ENCODE results near the gene EGF.

EGF gene

DNA sequence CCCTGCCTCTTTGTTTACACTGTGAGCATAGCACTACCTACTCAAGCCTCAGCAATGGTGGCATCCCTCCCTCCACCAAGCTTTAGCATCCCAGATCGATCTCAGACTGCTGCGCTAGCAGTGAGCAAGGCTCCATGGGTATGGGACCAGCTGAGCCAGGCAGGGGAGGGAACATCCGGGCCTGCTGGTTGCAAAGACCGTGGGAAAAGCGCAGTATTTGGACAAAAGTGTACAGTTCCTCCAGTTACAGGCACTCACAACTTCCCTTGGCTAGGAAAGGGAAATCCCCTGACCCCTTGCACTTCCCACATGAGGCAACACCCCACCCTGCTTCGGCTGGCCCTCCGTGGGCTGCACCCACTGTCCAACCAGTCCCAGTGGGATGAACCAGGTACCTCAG lies 26.5 kb downstream of the EGF start:
- H3K4me1 ChIP-seq (ENCODE audit: insufficient read depth, poor library complexity, severe bottlenecking) = no peaks in the 10 kb centered on the region
- ATAC-seq (ENCODE audit: low read depth) (no peak), DNase-seq (ENCODE audit: low spot score) (no peak)
- H3K4me3 ChIP-seq (ENCODE audit: severe bottlenecking) = no peak overlapping the region
- TF ChIP-seq, protein P1, sequence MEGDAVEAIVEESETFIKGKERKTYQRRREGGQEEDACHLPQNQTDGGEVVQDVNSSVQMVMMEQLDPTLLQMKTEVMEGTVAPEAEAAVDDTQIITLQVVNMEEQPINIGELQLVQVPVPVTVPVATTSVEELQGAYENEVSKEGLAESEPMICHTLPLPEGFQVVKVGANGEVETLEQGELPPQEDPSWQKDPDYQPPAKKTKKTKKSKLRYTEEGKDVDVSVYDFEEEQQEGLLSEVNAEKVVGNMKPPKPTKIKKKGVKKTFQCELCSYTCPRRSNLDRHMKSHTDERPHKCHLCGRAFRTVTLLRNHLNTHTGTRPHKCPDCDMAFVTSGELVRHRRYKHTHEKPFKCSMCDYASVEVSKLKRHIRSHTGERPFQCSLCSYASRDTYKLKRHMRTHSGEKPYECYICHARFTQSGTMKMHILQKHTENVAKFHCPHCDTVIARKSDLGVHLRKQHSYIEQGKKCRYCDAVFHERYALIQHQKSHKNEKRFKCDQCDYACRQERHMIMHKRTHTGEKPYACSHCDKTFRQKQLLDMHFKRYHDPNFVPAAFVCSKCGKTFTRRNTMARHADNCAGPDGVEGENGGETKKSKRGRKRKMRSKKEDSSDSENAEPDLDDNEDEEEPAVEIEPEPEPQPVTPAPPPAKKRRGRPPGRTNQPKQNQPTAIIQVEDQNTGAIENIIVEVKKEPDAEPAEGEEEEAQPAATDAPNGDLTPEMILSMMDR (IDR thresholded peaks at IDR 0.05; ENCODE audit: poor library complexity, severe bottlenecking) = no peak
- no peak overlapping the region for H3K27ac ChIP-seq (ENCODE audit: poor library complexity, severe bottlenecking)
- H3K9me3 ChIP-seq (ENCODE audit: severe bottlenecking) = no peaks in the 10 kb centered on the region
- H3K27me3 ChIP-seq (ENCODE audit: insufficient read depth, poor library complexity, severe bottlenecking) = no peaks in the 10 kb centered on the region
- H3K36me3 ChIP-seq (ENCODE audit: low read depth) = no peaks in the 10 kb centered on the region

DNA sequence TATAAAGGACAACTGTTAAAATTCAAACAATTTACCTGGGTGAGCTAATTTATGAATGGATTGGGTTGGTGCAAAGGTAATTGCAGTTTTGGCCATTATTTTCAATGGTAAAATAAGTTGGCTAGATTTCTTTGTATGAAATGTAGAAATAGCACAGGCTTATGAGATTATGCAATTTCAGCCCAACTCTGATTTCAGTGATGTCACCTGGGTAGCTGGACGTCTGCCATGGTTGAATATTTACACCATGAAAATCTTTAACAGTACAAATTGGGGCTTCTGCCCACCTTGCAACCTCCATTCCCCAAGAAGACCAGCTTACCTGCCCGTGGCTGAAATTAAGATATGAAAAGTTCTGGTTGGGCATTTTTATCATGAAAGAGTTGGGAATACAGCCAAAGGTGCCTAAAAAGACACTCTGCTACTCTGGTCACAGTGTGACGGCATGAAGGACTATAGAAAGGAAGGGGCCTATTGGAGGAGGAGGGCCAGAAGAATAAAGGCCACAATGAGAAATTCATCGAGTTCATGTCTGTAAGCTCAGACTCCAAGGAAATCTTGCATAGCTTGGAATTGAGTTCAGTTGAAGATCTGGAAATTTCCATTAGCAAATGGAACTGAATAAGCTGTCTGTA lies 29.7 kb downstream of the EGF start:
- DNase-seq (ENCODE audit: low spot score) = no peak
- Histone ChIP-seq H3K27ac (ENCODE audit: poor library complexity, severe bottlenecking) (no peak overlapping the region), H3K4me3 (ENCODE audit: severe bottlenecking) (no peak overlapping the region), H3K36me3 (ENCODE audit: low read depth) (no peaks in the 10 kb centered on the region), H3K9me3 (ENCODE audit: severe bottlenecking) (no peaks in the 10 kb centered on the region), H3K27me3 (ENCODE audit: insufficient read depth, poor library complexity, severe bottlenecking) (no peaks in the 10 kb centered on the region), H3K4me1 (ENCODE audit: insufficient read depth, poor library complexity, severe bottlenecking) (no peaks in the 10 kb centered on the region)
- TF ChIP-seq, protein P1 (IDR thresholded peaks at IDR 0.05; ENCODE audit: poor library complexity, severe bottlenecking) = no peak
- no peak for ATAC-seq (ENCODE audit: low read depth)

GRCh38 chr4:109943745-109944144 lies 31.1 kb downstream of the EGF start:
- Histone ChIP-seq H3K36me3 (ENCODE audit: low read depth) (no peaks in the 10 kb centered on the region), H3K27me3 (ENCODE audit: insufficient read depth, poor library complexity, severe bottlenecking) (no peaks in the 10 kb centered on the region), H3K27ac (ENCODE audit: poor library complexity, severe bottlenecking) (no peak overlapping the region), H3K9me3 (ENCODE audit: severe bottlenecking) (no peaks in the 10 kb centered on the region), H3K4me1 (ENCODE audit: insufficient read depth, poor library complexity, severe bottlenecking) (peaks cover 5% of the 10 kb centered on the region), H3K4me3 (ENCODE audit: severe bottlenecking) (no peak overlapping the region)
- ATAC-seq (ENCODE audit: low read depth) (no peak), DNase-seq (ENCODE audit: low spot score) (no peak)
- TF ChIP-seq, protein P1 (IDR thresholded peaks at IDR 0.05; ENCODE audit: poor library complexity, severe bottlenecking) = no peak

- Histone ChIP-seq H3K27me3 (ENCODE audit: insufficient read depth, poor library complexity, severe bottlenecking) (no peaks in the 10 kb centered on the region), H3K4me3 (ENCODE audit: severe bottlenecking) (no peak overlapping the region), H3K36me3 (ENCODE audit: low read depth) (no peaks in the 10 kb centered on the region), H3K27ac (ENCODE audit: poor library complexity, severe bottlenecking) (no peak overlapping the region), H3K9me3 (ENCODE audit: severe bottlenecking) (no peaks in the 10 kb centered on the region), H3K4me1 (ENCODE audit: insufficient read depth, poor library complexity, severe bottlenecking) (peaks cover 5% of the 10 kb centered on the region)
- TF ChIP-seq, protein P1 (IDR thresholded peaks at IDR 0.05; ENCODE audit: poor library complexity, severe bottlenecking) = no peak
- ATAC-seq (ENCODE audit: low read depth) (no peak), DNase-seq (ENCODE audit: low spot score) (no peak)
Measured at GRCh38 chr4:109944591-109944990, 31.9 kb downstream of the EGF start.

- DNase-seq (ENCODE audit: low spot score) (no peak), ATAC-seq (ENCODE audit: low read depth) (peak; percentile 64)
- TF ChIP-seq, protein P1 (IDR thresholded peaks at IDR 0.05; ENCODE audit: poor library complexity, severe bottlenecking) = no peak
- H3K27ac ChIP-seq (ENCODE audit: poor library complexity, severe bottlenecking) = no peak overlapping the region
- H3K27me3 ChIP-seq (ENCODE audit: insufficient read depth, poor library complexity, severe bottlenecking) = no peaks in the 10 kb centered on the region
- no peaks in the 10 kb centered on the region for H3K9me3 ChIP-seq (ENCODE audit: severe bottlenecking)
- peaks cover 5% of the 10 kb centered on the region for H3K4me1 ChIP-seq (ENCODE audit: insufficient read depth, poor library complexity, severe bottlenecking)
- H3K4me3 ChIP-seq (ENCODE audit: severe bottlenecking) = no peak overlapping the region
- H3K36me3 ChIP-seq (ENCODE audit: low read depth) = no peaks in the 10 kb centered on the region
Measured at GRCh38 chr4:109945056-109945455, 32.4 kb downstream of the EGF start.
